ENCODE measurements around the gene LUZP2.

DNA sequence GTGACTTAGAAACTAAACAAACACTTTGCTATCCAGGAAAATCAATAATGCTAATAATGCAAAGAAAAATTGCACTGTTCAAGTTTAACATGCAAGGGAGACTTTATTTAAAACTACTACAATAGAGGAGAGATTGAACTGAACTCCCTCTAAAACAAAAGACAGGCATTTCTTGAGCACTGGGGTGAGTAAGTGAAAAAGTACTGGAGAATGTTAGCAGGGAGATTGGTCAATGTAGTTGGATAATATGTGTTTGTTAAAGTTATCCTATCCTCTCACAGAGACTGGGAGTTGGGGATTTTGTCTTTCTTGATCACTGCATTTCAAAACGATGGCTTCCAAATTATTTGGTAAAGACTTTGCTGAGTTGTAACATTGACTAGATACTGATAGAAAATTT, 77.6 kb downstream of the LUZP2 start:
- TF ChIP-seq, protein P1, sequence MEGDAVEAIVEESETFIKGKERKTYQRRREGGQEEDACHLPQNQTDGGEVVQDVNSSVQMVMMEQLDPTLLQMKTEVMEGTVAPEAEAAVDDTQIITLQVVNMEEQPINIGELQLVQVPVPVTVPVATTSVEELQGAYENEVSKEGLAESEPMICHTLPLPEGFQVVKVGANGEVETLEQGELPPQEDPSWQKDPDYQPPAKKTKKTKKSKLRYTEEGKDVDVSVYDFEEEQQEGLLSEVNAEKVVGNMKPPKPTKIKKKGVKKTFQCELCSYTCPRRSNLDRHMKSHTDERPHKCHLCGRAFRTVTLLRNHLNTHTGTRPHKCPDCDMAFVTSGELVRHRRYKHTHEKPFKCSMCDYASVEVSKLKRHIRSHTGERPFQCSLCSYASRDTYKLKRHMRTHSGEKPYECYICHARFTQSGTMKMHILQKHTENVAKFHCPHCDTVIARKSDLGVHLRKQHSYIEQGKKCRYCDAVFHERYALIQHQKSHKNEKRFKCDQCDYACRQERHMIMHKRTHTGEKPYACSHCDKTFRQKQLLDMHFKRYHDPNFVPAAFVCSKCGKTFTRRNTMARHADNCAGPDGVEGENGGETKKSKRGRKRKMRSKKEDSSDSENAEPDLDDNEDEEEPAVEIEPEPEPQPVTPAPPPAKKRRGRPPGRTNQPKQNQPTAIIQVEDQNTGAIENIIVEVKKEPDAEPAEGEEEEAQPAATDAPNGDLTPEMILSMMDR (IDR thresholded peaks at IDR 0.05; ENCODE audit: low read depth, low read length, poor library complexity, severe bottlenecking) = no peak
- TF ChIP-seq EZH2phosphoT487 (IDR thresholded peaks at IDR 0.05; ENCODE audit: borderline replicate concordance, low read length) = no peak

All from DOHH2 (cell line).